HG02981 (cell line): Measurements from ENCODE around the gene ZC3H8.

ENCODE experiments used
- ATAC-seq: cut with Tn5 transposase; IDR thresholded peaks from one replicate; pipeline ENCODE4 v1.9.1; 2021; ENCODE audit warnings: mild to moderate bottlenecking, moderate library complexity; ENCODE audit not compliant: unreplicated experiment

Gene ZC3H8

GRCh38 chr2:112166806-112167499, 87.9 kb downstream of the ZC3H8 start:
- no peak for ATAC-seq

- ATAC-seq: no peak
Measured at GRCh38 chr2:112165296-112165695, 89.5 kb downstream of the ZC3H8 start.

- no peak for ATAC-seq
Measured at GRCh38 chr2:112164876-112165275, 90.0 kb downstream of the ZC3H8 start.

GRCh38 chr2:112163541-112163981, 91.3 kb downstream of the ZC3H8 start:
- no peak for ATAC-seq

GRCh38 chr2:112162956-112163355, 91.9 kb downstream of the ZC3H8 start:
- no peak for ATAC-seq

GRCh38 chr2:112162341-112162740, 92.5 kb downstream of the ZC3H8 start:
- no peak for ATAC-seq
